Kidney epithelial cell (primary cell): ENCODE results near the gene SH3RF3. TPM values are rescaled to one million over a fixed set of nuclear protein-coding genes. Genes with fewer than 3 reads are reported as not detected.

Source experiments
- DNase-seq: peaks from one replicate; pipeline ENCODE4 v3.0.0-alpha.2; 2010; ENCODE audit warnings: low read depth
- H3K27me3 ChIP-seq: 2 replicates; pipeline ENCODE4 v1.6.0; 2011; ENCODE audit warnings: low read length; ENCODE audit not compliant: control insufficient read depth, insufficient read depth
- H3K36me3 ChIP-seq: 2 replicates; pipeline ENCODE4 v1.5.1; 2011; ENCODE audit warnings: low read length; ENCODE audit not compliant: control insufficient read depth, insufficient read depth
- H3K4me3 ChIP-seq: 2 replicates; pipeline ENCODE4 v1.5.1; 2011; ENCODE audit warnings: low read depth, mild to moderate bottlenecking, control low read depth, low read length
- CTCF ChIP-seq: IDR thresholded peaks from 2 replicates; pipeline ENCODE4 v1.5.1; 2011; ENCODE audit warnings: mild to moderate bottlenecking, moderate library complexity, low read length, control low read depth, inconsistent platforms; ENCODE audit not compliant: insufficient read depth, poor library complexity, severe bottlenecking
- total RNA-seq: library from RNA; depleted of rRNA; stranded (reverse); fragments of >200 nt; gene quantifications from 2 replicates; pipeline ENCODE4 v1.2.3, GENCODE V29; 2015

SH3RF3 gene
- total RNA-seq, 1 donor from 2014 or later = 9.6 TPM

GRCh38 chr2:109313343-109313742 is 184.3 kb downstream of the SH3RF3 start:
- Histone ChIP-seq H3K36me3 (no peaks in the 10 kb centered on the region), H3K27me3 (peaks cover 2% of the 10 kb centered on the region), H3K4me3 (no peak overlapping the region)
- TF ChIP-seq CTCF = no peak
- DNase-seq = no peak

- no peak for DNase-seq
- Histone ChIP-seq H3K4me3 (no peak overlapping the region), H3K36me3 (no peaks in the 10 kb centered on the region), H3K27me3 (peaks cover 11% of the 10 kb centered on the region)
- no peak for TF ChIP-seq CTCF
These were observed 187.1 kb downstream of the SH3RF3 start for GRCh38 chr2:109316091-109316490.

GRCh38 chr2:109317471-109318095 is 188.6 kb downstream of the SH3RF3 start:
- H3K4me3 ChIP-seq = no peak overlapping the region
- TF ChIP-seq CTCF = no peak
- H3K27me3 ChIP-seq = peaks cover 11% of the 10 kb centered on the region
- no peaks in the 10 kb centered on the region for H3K36me3 ChIP-seq
- DNase-seq = no peak

GRCh38 chr2:109318150-109318948 is 189.3 kb downstream of the SH3RF3 start:
- no peak overlapping the region for H3K4me3 ChIP-seq
- TF ChIP-seq CTCF = peak; percentile 13
- H3K36me3 ChIP-seq = no peaks in the 10 kb centered on the region
- peaks cover 11% of the 10 kb centered on the region for H3K27me3 ChIP-seq
- DNase-seq = peak; percentile 41

GRCh38 chr2:109318949-109319342 is 189.9 kb downstream of the SH3RF3 start:
- H3K4me3 ChIP-seq = no peak overlapping the region
- no peak for DNase-seq
- no peaks in the 10 kb centered on the region for H3K36me3 ChIP-seq
- TF ChIP-seq CTCF = no peak
- H3K27me3 ChIP-seq = peaks cover 11% of the 10 kb centered on the region
